ENCODE data around the gene DUS4L.

DNA sequence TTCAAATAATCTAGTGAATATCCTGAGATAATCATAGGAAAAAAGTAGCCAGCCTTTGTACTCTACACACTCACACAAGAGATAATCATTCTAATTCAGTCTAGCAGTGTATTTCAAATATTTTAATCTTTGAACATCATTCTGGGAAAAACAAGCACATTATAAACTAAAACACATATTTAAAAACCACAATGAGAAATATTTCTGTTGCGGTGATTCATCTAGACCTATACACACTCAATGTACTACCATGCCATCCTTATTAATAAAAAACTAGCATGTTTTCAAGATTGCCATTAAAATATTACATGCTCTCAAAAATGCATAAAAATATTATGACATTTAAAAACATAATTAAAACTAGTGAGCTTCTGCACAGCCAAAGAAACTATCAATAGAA lies 11.8 kb upstream of the DUS4L start:
- no peak for TF ChIP-seq POLR2AphosphoS5 (IDR thresholded peaks at IDR 0.05; ENCODE audit: low read depth, low read length)
- TF ChIP-seq TAF1 (IDR thresholded peaks at IDR 0.05; ENCODE audit: borderline replicate concordance, insufficient read depth, low read length): no peak
- TF ChIP-seq REST (IDR thresholded peaks at IDR 0.05; ENCODE audit: insufficient read depth in 1 of 2, low read depth in 2 of 2, low read length in 2 of 2): no peak
- TF ChIP-seq SIN3A (IDR thresholded peaks at IDR 0.05; ENCODE audit: borderline replicate concordance, insufficient read depth, low read length): no peak

Data from PFSK-1 (cell line).